ENCODE results near the gene GZMA.
A peak's percentile ranks its signal among the peaks of the same experiment; 100 is the strongest.

GZMA gene

GRCh38 chr5:55102348-55102747 lies at the start of gene GZMA:
TSS of gene GZMA (plus strand) at chr5:55102646. CDS start at chr5:55102683, 37 bp downstream.
- DNase-seq (ENCODE audit: low read depth): no peak
- TF ChIP-seq CTCF (IDR thresholded peaks at IDR 0.05; ENCODE audit: insufficient read depth, low read depth, low read length, missing control alignments): no peak
- H3K4me3 ChIP-seq (ENCODE audit: low read length): no peak within 1 kb of the TSS

GRCh38 chr5:55055183-55055582 lies 47.3 kb upstream of the GZMA start:
- DNase-seq (ENCODE audit: low read depth): no peak
- no peak for TF ChIP-seq CTCF (IDR thresholded peaks at IDR 0.05; ENCODE audit: insufficient read depth, low read depth, low read length, missing control alignments)
- H3K4me3 ChIP-seq (ENCODE audit: low read length): no peak overlapping the region

- TF ChIP-seq CTCF (IDR thresholded peaks at IDR 0.05; ENCODE audit: insufficient read depth, low read depth, low read length, missing control alignments): no peak
- no peak overlapping the region for H3K4me3 ChIP-seq (ENCODE audit: low read length)
- DNase-seq (ENCODE audit: low read depth): no peak
Observed at GRCh38 chr5:55062039-55062779, 40.2 kb upstream of the GZMA start.

- DNase-seq (ENCODE audit: low read depth): peak; percentile 79
- no peak for TF ChIP-seq CTCF (IDR thresholded peaks at IDR 0.05; ENCODE audit: insufficient read depth, low read depth, low read length, missing control alignments)
- H3K4me3 ChIP-seq (ENCODE audit: low read length): no peak overlapping the region
Observed at GRCh38 chr5:55063220-55063863, 39.1 kb upstream of the GZMA start.

GRCh38 chr5:55063899-55064298 lies 38.5 kb upstream of the GZMA start:
- DNase-seq (ENCODE audit: low read depth): no peak
- H3K4me3 ChIP-seq (ENCODE audit: low read length): no peak overlapping the region

GRCh38 chr5:55064523-55064922 lies 37.9 kb upstream of the GZMA start:
- H3K4me3 ChIP-seq (ENCODE audit: low read length): no peak overlapping the region
- TF ChIP-seq CTCF (IDR thresholded peaks at IDR 0.05; ENCODE audit: insufficient read depth, low read depth, low read length, missing control alignments): no peak

More at GRCh38 chr5:55063899-55064298, 38.5 kb upstream of the GZMA start:
- no peak for TF ChIP-seq CTCF (IDR thresholded peaks at IDR 0.05; ENCODE audit: insufficient read depth, low read depth, low read length, missing control alignments)

More at GRCh38 chr5:55064523-55064922, 37.9 kb upstream of the GZMA start:
- no peak for DNase-seq (ENCODE audit: low read depth)

All from epithelial cell of esophagus (primary cell).